ENCODE measurements around the gene CACNA1I. TPM values are rescaled to one million over a fixed set of nuclear protein-coding genes. Genes with fewer than 3 reads are reported as not detected.

Gene CACNA1I
- total and polyA plus RNA-seq, 2 experiments from 2014 or later = 0.42 to 2.4 TPM

- Histone ChIP-seq H3K36me3 (ENCODE audit: insufficient read depth) (no peaks in the 10 kb centered on the region), H3K4me3 (peak overlapping the region; percentile 55), H3F3A (replicated peaks; ENCODE audit: low read depth) (peaks cover 3% of the 10 kb centered on the region; the same call in 1 of the 2 replicates), H3K9me2 (ENCODE audit: insufficient read depth) (no peaks in the 10 kb centered on the region), H3K4me1 (ENCODE audit: insufficient read depth) (no peaks in the 10 kb centered on the region; the same call in 1 of the 2 replicates), H4K20me1 (replicated peaks; ENCODE audit: insufficient read depth) (peaks cover 11% of the 10 kb centered on the region; the same call in 1 of the 2 replicates), H3K27me3 (ENCODE audit: insufficient read depth) (peaks cover 46% of the 10 kb centered on the region), H2AFZ (no peak overlapping the region), H3K79me2 (replicated peaks; ENCODE audit: insufficient read depth) (no peaks in the 10 kb centered on the region), H3K4me2 (peak overlapping the region; percentile 75), H3K27ac (ENCODE audit: low read depth) (no peak overlapping the region)
- DNase-seq (ENCODE audit: low spot score) (peak; percentile 40), ATAC-seq (peak; percentile 7; the same call in 2 of the 3 replicates)
- Mint-ChIP-seq H3K4me3 (peak overlapping the region; percentile 73), H3K36me3 (ENCODE audit: low read depth) (no peaks in the 10 kb centered on the region), H3K27me3 (ENCODE audit: insufficient read depth, low read depth, poor library complexity) (peaks cover 44% of the 10 kb centered on the region), H3K27ac (no peak overlapping the region), H3K9me3 (no peaks in the 10 kb centered on the region), H3K4me1 (peaks cover 12% of the 10 kb centered on the region)
- TF ChIP-seq EZH2 (IDR thresholded peaks at IDR 0.05; ENCODE audit: low read depth, unreplicated experiment) (peak; percentile 61), REST (IDR thresholded peaks at IDR 0.05; ENCODE audit: unreplicated experiment) (no peak)
Measured at GRCh38 chr22:39558254-39558727, 12.3 kb upstream of the CACNA1I start.

- no peaks in the 10 kb centered on the region; the same call in 1 of the 2 replicates for H3K4me1 ChIP-seq (ENCODE audit: insufficient read depth)
- Mint-ChIP-seq H3K4me3 (peak overlapping the region; percentile 52), H3K36me3 (ENCODE audit: low read depth) (no peaks in the 10 kb centered on the region), H3K4me1 (peaks cover 12% of the 10 kb centered on the region), H3K27me3 (ENCODE audit: insufficient read depth, low read depth, poor library complexity) (peaks cover 44% of the 10 kb centered on the region), H3K9me3 (no peaks in the 10 kb centered on the region), H3K27ac (no peak overlapping the region)
- H3K4me2 ChIP-seq = no peak overlapping the region
- no peaks in the 10 kb centered on the region for H3K79me2 ChIP-seq (replicated peaks; ENCODE audit: insufficient read depth)
- H3K27me3 ChIP-seq (ENCODE audit: insufficient read depth) = peaks cover 46% of the 10 kb centered on the region
- H4K20me1 ChIP-seq (replicated peaks; ENCODE audit: insufficient read depth) = peaks cover 11% of the 10 kb centered on the region; the same call in 1 of the 2 replicates
- H3K9me2 ChIP-seq (ENCODE audit: insufficient read depth) = no peaks in the 10 kb centered on the region
- H3K27ac ChIP-seq (ENCODE audit: low read depth) = no peak overlapping the region
- no peak for TF ChIP-seq ZNF114 (CRISPR knock-in tag; IDR thresholded peaks at IDR 0.05)
- TF ChIP-seq ZNF462 (CRISPR knock-in tag; IDR thresholded peaks at IDR 0.05) = no peak
- no peak for TF ChIP-seq POLR2AphosphoS5 (IDR thresholded peaks at IDR 0.05; ENCODE audit: low read depth)
- no peak for TF ChIP-seq ETS1 (IDR thresholded peaks at IDR 0.05)
- no peaks in the 10 kb centered on the region for H3K36me3 ChIP-seq (ENCODE audit: insufficient read depth)
- no peak overlapping the region for H3K4me3 ChIP-seq
- peaks cover 8% of the 10 kb centered on the region; the same call in 1 of the 2 replicates for H3F3A ChIP-seq (replicated peaks; ENCODE audit: low read depth)
- H2AFZ ChIP-seq = no peak overlapping the region
- DNase-seq (ENCODE audit: low spot score) = no peak
- no peak; the same call in 2 of the 3 replicates for ATAC-seq
Measured at GRCh38 chr22:39558950-39559349, 11.6 kb upstream of the CACNA1I start.

Measured in GM23338 (cell line).